Muscle layer of duodenum (tissue), 2 donors: ENCODE results near the gene RPGRIP1.
"Not testable (repeated sequence)": the region's sequence is repeated elsewhere in the genome, so short reads cannot be mapped to it uniquely, and the experiment has no call there.

Source experiments
- H3K27ac ChIP-seq: one replicate; pipeline ENCODE4 v1.7.0; 2013; ENCODE audit warnings: mild to moderate bottlenecking, low read length
- H3K27me3 ChIP-seq: one replicate; pipeline ENCODE4 v1.7.0; 2013; ENCODE audit warnings: low read depth, mild to moderate bottlenecking, control low read depth, low read length
- H3K36me3 ChIP-seq, 2 donors: one replicate each; pipeline ENCODE4 v1.7.0; 2013; ENCODE audit warnings: low read length in 2 of 2, control low read depth in 1 of 2, mild to moderate bottlenecking in 1 of 2; ENCODE audit not compliant: insufficient read depth in 2 of 2, control insufficient read depth in 1 of 2
- H3K4me1 ChIP-seq, 2 donors: one replicate each; pipeline ENCODE4 v1.7.0; 2013; ENCODE audit warnings: low read length in 2 of 2, mild to moderate bottlenecking in 2 of 2, control low read depth in 1 of 2, moderate library complexity in 1 of 2; ENCODE audit not compliant: insufficient read depth in 2 of 2, control insufficient read depth in 1 of 2
- H3K4me3 ChIP-seq, 2 donors: one replicate each; pipeline ENCODE4 v1.7.0; 2013; ENCODE audit warnings: low read length in 2 of 2, low read depth in 1 of 2, mild to moderate bottlenecking in 1 of 2
- H3K9me3 ChIP-seq, 2 donors: one replicate each; pipeline ENCODE4 v1.7.0; 2013; ENCODE audit warnings: low read length in 2 of 2, control low read depth in 1 of 2, mild to moderate bottlenecking in 1 of 2; ENCODE audit not compliant: control insufficient read depth in 1 of 2
- donor health status: healthy.

RPGRIP1 gene

GRCh38 chr14:21272661-21273060 is 7.2 kb upstream of the RPGRIP1 start:
- not testable (repeated sequence) for H3K4me3 ChIP-seq, H3K27me3 ChIP-seq, H3K36me3 ChIP-seq, H3K4me1 ChIP-seq, H3K27ac ChIP-seq, H3K9me3 ChIP-seq

- Histone ChIP-seq H3K27ac (no peak overlapping the region), H3K36me3 (no peaks in the 10 kb centered on the region), H3K9me3 (no peaks in the 10 kb centered on the region), H3K4me1 (no peaks in the 10 kb centered on the region), H3K4me3 (no peak overlapping the region), H3K27me3 (no peaks in the 10 kb centered on the region)
These were observed 4.5 kb upstream of the RPGRIP1 start for GRCh38 chr14:21275261-21275858.

- Histone ChIP-seq H3K36me3 (no peaks in the 10 kb centered on the region), H3K9me3 (no peaks in the 10 kb centered on the region), H3K27ac (no peak overlapping the region), H3K4me1 (no peaks in the 10 kb centered on the region), H3K4me3 (no peak overlapping the region), H3K27me3 (no peaks in the 10 kb centered on the region)
These were observed 1.3 kb upstream of the RPGRIP1 start for GRCh38 chr14:21278632-21279031.

GRCh38 chr14:21281917-21282316 is 2.0 kb downstream of the RPGRIP1 start:
- H3K27ac ChIP-seq, H3K4me3 ChIP-seq, H3K4me1 ChIP-seq, H3K27me3 ChIP-seq, H3K36me3 ChIP-seq, H3K9me3 ChIP-seq: not testable (repeated sequence)

- H3K36me3 ChIP-seq, H3K4me3 ChIP-seq, H3K4me1 ChIP-seq, H3K9me3 ChIP-seq, H3K27me3 ChIP-seq, H3K27ac ChIP-seq: not testable (repeated sequence)
These were observed 6.6 kb downstream of the RPGRIP1 start for GRCh38 chr14:21286516-21286915.

GRCh38 chr14:21287168-21287567 is 7.3 kb downstream of the RPGRIP1 start:
- H3K4me3 ChIP-seq: no peak overlapping the region
- no peaks in the 10 kb centered on the region for H3K9me3 ChIP-seq
- H3K27me3 ChIP-seq: no peaks in the 10 kb centered on the region
- no peaks in the 10 kb centered on the region for H3K4me1 ChIP-seq
- no peak overlapping the region for H3K27ac ChIP-seq
- H3K36me3 ChIP-seq: no peaks in the 10 kb centered on the region

- H3K27ac ChIP-seq, H3K4me1 ChIP-seq, H3K27me3 ChIP-seq, H3K4me3 ChIP-seq, H3K36me3 ChIP-seq, H3K9me3 ChIP-seq: not testable (repeated sequence)
These were observed 14.1 kb downstream of the RPGRIP1 start for GRCh38 chr14:21294026-21294425.

GRCh38 chr14:21298358-21298757 is 18.5 kb downstream of the RPGRIP1 start:
- no peaks in the 10 kb centered on the region for H3K36me3 ChIP-seq
- no peaks in the 10 kb centered on the region for H3K4me1 ChIP-seq
- H3K27ac ChIP-seq: no peak overlapping the region
- no peaks in the 10 kb centered on the region for H3K27me3 ChIP-seq
- no peaks in the 10 kb centered on the region for H3K9me3 ChIP-seq
- no peak overlapping the region for H3K4me3 ChIP-seq

GRCh38 chr14:21299562-21300130 is 19.8 kb downstream of the RPGRIP1 start:
- no peak overlapping the region for H3K27ac ChIP-seq
- no peaks in the 10 kb centered on the region for H3K4me1 ChIP-seq
- H3K9me3 ChIP-seq: no peaks in the 10 kb centered on the region
- H3K36me3 ChIP-seq: no peaks in the 10 kb centered on the region
- H3K4me3 ChIP-seq: no peak overlapping the region
- H3K27me3 ChIP-seq: no peaks in the 10 kb centered on the region

GRCh38 chr14:21300892-21301291 is 21.0 kb downstream of the RPGRIP1 start:
- peak overlapping the region; percentile 23 to 45 for H3K4me3 ChIP-seq
- no peaks in the 10 kb centered on the region for H3K36me3 ChIP-seq
- H3K27me3 ChIP-seq: no peaks in the 10 kb centered on the region
- no peaks in the 10 kb centered on the region for H3K9me3 ChIP-seq
- H3K4me1 ChIP-seq: no peaks in the 10 kb centered on the region
- no peak overlapping the region for H3K27ac ChIP-seq

- Histone ChIP-seq H3K27ac (no peak overlapping the region), H3K27me3 (no peaks in the 10 kb centered on the region), H3K9me3 (no peaks in the 10 kb centered on the region), H3K4me1 (no peaks in the 10 kb centered on the region), H3K36me3 (no peaks in the 10 kb centered on the region), H3K4me3 (no peak overlapping the region)
These were observed 22.3 kb downstream of the RPGRIP1 start for GRCh38 chr14:21302013-21302835.

GRCh38 chr14:21302836-21303140 is 22.9 kb downstream of the RPGRIP1 start:
- not testable (repeated sequence) for H3K27ac ChIP-seq, H3K4me1 ChIP-seq, H3K36me3 ChIP-seq, H3K9me3 ChIP-seq, H3K4me3 ChIP-seq, H3K27me3 ChIP-seq
